Omental fat pad (tissue), 4 donors: ENCODE results near the gene DNAJC1. TPM values are rescaled to one million over a fixed set of nuclear protein-coding genes. Genes with fewer than 3 reads are reported as not detected.

Source experiments
- ATAC-seq: fragments of 150-250 bp; one replicate; pipeline ENCODE4 v1.9.1; 2016; ENCODE audit warnings: mild to moderate bottlenecking, moderate library complexity; ENCODE audit not compliant: low FRiP score
- DNase-seq: peaks from one replicate; pipeline ENCODE4 v3.0.0-alpha.2; 2019; ENCODE audit warnings: low spot score
- CTCF ChIP-seq, 3 donors: fragments of 450-650 bp; IDR thresholded peaks; one replicate each; pipeline ENCODE4 v1.5.1; 2016 to 2017; ENCODE audit warnings: antibody characterized with exemption in 3 of 3, mild to moderate bottlenecking in 3 of 3, moderate library complexity in 2 of 3
- total RNA-seq, 4 donors: library from RNA; depleted of rRNA; stranded (reverse); fragments of >200 nt; gene quantifications; one replicate each; pipeline ENCODE4 v1.1.0, GENCODE V29; 2016

DNAJC1 gene
- total RNA-seq, 4 donors from 2014 or later, result 69.5 to 119 (median 89.8) TPM

DNA sequence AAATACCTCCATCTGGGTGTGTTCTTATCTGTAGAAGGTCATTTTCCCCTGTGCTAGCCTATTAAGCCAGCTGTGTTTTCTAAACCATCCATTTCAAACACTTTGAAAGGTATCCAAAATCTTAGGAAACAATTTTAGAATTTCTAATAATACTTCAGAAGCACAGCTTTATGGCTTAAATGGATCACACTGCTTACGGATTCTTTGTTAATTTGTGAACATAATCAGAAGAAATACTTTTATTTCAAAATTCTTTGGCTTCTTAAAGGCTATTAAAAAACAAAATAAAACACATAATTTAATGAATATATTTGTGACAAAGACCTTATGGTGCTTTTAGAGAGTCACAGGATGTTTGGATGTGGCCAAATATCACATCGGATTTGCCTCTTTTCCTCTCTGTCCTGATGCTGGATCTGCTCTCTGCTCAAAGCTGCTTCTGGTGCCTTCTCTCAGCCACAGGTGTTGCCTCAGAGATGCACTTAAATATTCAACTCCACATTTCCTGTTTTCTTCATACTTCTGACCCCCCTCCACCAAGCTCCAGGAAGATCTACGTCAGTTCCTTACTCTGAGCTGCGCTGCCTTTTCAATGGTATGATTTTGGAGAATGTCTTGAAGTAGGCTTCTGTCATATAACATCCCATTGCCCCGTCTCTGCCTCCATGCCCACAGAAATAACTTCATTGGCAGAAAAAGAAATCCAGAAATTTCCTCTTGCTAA is 238.9 kb downstream of the DNAJC1 start:
- TF ChIP-seq CTCF (IDR thresholded peaks at IDR 0.05), result no peak

GRCh38 chr10:21760332-21760731 is 243.2 kb downstream of the DNAJC1 start:
- DNase-seq (no peak), ATAC-seq (no peak)
- no peak for TF ChIP-seq CTCF (IDR thresholded peaks at IDR 0.05)

More for the DNA sequence above, 238.9 kb downstream of the DNAJC1 start:
- ATAC-seq (no peak), DNase-seq (no peak)

DNA sequence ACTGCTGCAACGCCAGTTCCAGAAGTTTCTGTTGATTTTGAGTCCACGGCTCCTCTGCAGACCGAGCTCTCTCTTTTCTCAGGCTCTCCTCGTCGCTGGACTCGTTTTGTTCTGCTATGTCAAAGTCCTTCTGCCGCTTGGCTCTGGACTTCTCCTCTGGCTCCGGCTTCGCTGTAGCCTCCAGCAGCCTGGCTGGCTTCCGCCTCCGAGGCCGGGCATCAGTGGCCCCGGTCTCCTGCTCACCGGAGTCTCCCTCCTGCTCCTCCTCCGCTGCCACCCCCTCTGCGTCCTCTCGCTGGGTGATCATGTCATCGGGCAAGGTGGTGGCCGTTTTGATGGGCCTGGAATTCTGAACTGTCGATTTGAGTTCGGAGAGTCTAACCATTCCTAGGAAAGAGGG is 244.3 kb downstream of the DNAJC1 start:
- TF ChIP-seq CTCF (IDR thresholded peaks at IDR 0.05), result no peak
- no peak for DNase-seq
- no peak for ATAC-seq

DNA sequence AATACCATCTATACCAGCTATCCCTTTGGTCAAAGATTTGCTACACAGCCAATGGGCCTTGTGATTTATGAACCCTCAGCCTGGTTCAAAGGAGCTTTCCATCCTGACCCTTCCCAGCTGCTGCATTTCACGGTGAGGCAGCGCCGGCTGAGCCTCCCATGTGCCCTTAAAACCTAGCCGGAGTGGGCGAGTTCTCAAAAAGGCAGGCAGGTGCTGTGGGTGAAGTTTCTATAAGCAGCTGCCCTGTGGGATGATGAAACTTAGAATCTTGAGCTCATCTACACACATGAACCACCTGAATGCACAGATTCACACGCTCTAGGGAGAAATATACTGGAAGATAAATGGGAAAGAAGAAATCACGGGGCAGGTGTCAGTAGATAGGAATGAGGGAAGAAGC is 244.8 kb downstream of the DNAJC1 start:
- DNase-seq, result no peak
- no peak for ATAC-seq
- no peak for TF ChIP-seq CTCF (IDR thresholded peaks at IDR 0.05)

DNA sequence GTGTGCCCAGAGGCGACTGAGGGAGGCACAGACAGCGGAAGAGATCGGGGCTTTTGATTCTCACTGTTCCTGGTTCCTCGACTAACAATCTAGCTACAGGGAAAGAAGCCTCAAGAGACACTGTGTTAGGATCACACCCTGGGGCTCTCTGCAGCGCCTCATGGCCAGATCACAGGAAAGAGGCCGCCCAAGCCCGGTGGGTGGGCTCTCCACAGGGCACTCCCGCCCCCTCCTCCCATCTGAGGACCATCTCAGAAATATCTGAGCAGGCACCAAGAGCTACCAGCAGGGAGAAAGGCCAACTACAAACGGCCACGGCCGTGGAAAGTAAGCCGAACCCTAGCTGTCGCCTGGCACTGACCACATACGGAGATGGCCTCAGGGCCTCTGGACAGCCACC is 245.3 kb downstream of the DNAJC1 start:
- no peak for DNase-seq
- no peak for TF ChIP-seq CTCF (IDR thresholded peaks at IDR 0.05)
- ATAC-seq, result no peak

DNA sequence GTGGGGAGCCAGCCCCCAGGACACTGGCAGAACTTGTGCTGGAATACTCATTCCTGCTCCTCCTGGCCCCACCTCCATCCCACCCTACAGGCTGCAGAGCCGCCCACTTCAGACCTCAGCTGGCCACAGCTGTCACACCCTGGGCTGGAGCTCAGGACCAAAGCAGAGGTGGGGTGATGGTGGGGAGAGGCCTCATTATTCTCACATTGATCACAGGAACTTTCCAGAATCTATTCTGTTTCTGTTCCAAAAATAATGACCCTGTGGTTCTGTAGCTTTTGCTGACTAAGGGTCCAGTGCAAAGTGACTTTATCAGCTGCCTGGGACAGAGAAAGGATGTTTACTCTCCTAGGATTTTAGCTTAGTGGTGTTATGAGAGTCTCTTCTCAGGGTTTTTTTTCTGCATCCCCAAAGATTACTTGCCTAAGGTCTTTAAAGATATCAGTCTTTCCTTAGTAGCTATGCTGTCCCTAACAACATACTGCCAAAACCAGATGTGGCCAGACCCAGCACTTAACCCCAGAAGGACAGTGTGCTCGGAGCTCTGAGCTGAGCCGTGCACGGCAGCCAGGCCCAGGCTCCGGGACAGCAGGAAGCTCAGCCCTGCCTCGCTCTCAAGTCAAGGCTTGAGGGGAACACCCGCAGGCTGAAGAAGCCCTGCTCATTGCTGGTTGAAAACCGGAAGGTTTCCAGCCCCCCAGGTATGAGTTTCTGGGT is 246.2 kb downstream of the DNAJC1 start:
- ATAC-seq, result no peak
- no peak for TF ChIP-seq CTCF (IDR thresholded peaks at IDR 0.05)
- no peak for DNase-seq

DNA sequence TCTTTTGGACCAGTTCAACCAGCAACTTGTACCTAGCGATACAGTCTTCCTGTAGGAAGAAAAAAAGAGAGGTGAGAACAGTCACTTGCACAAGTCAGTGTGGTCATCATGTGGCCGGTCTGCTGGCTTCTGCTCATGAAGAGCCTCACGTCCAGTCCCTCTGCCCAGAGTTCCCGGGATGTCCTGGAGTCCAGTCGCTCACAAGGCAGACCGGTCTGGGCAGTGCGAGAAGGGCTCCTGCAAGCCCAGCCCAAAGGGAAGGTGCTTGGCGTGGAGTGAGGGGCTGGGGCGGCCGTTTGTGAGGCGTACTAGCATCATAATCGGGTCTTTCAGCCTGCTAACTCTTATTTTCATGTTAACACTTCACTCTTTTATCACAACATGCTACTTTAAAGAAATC is 246.8 kb downstream of the DNAJC1 start:
- DNase-seq, result no peak
- TF ChIP-seq CTCF (IDR thresholded peaks at IDR 0.05), result no peak
- no peak for ATAC-seq
